HG03064 (cell line): ENCODE results near the gene TEDC2.
"Not testable (repeated sequence)": the region's sequence is repeated elsewhere in the genome, so short reads cannot be mapped to it uniquely, and the experiment has no call there.

Experiments
- ATAC-seq: cut with Tn5 transposase; IDR thresholded peaks from one replicate; pipeline ENCODE4 v1.9.1; 2021; ENCODE audit warnings: low read depth; ENCODE audit not compliant: unreplicated experiment

TEDC2 gene

GRCh38 chr16:2437032-2437790 lies 22.7 kb upstream of the TEDC2 start:
- no peak for ATAC-seq

- ATAC-seq = no peak
Observed at GRCh38 chr16:2438121-2438520, 21.8 kb upstream of the TEDC2 start.

GRCh38 chr16:2439598-2439997 lies 20.3 kb upstream of the TEDC2 start:
- ATAC-seq = no peak

- ATAC-seq = not testable (repeated sequence)
Observed at GRCh38 chr16:2441143-2441804, 18.6 kb upstream of the TEDC2 start.

GRCh38 chr16:2443555-2443954 lies 16.4 kb upstream of the TEDC2 start:
- no peak for ATAC-seq

- ATAC-seq = no peak
Observed at GRCh38 chr16:2447920-2448583, 11.9 kb upstream of the TEDC2 start.

GRCh38 chr16:2449118-2449517 lies 10.8 kb upstream of the TEDC2 start:
- no peak for ATAC-seq

GRCh38 chr16:2450535-2450934 lies 9.4 kb upstream of the TEDC2 start:
- ATAC-seq = no peak

- no peak for ATAC-seq
Observed at GRCh38 chr16:2450975-2451381, 8.9 kb upstream of the TEDC2 start.

GRCh38 chr16:2451851-2452320 lies 8.0 kb upstream of the TEDC2 start:
- no peak for ATAC-seq

- ATAC-seq = no peak
Observed at GRCh38 chr16:2452650-2453049, 7.3 kb upstream of the TEDC2 start.

GRCh38 chr16:2455081-2455845 lies 4.6 kb upstream of the TEDC2 start:
- no peak for ATAC-seq

- no peak for ATAC-seq
Observed at GRCh38 chr16:2456551-2457153, 3.3 kb upstream of the TEDC2 start.

GRCh38 chr16:2457267-2457666 lies 2.6 kb upstream of the TEDC2 start:
- ATAC-seq = no peak

- ATAC-seq = no peak
Observed at GRCh38 chr16:2457946-2458345, 2.0 kb upstream of the TEDC2 start.

GRCh38 chr16:2458887-2459646 lies 842 bp upstream of the TEDC2 start:
- ATAC-seq = no peak

GRCh38 chr16:2460391-2460713 lies 443 bp downstream of the TEDC2 start:
- ATAC-seq = peak; percentile 13

- ATAC-seq = no peak
Observed at GRCh38 chr16:2460916-2461315, 1.0 kb downstream of the TEDC2 start.

- ATAC-seq = no peak
Observed at GRCh38 chr16:2462031-2462866, 2.3 kb downstream of the TEDC2 start.
